K562 (cell line): ENCODE results near the gene GLIS1. TPM values are rescaled to one million over a fixed set of nuclear protein-coding genes. Genes with fewer than 3 reads are reported as not detected.

Experiments used
- BACH1 ChIP-seq: fragments of 200-800 bp; sonication (Bioruptor generic); IDR thresholded peaks from 2 replicates; pipeline ENCODE4 v1.6.1; 2016; ENCODE audit warnings: missing genetic modification characterization, missing compliant biosample characterization
- C11orf30 ChIP-seq: fragments of 450-650 bp; IDR thresholded peaks from 2 replicates; pipeline ENCODE4 v1.6.1; 2016; ENCODE audit warnings: low read depth, mild to moderate bottlenecking
- CTBP1 ChIP-seq: fragments of 450-650 bp; IDR thresholded peaks from 2 replicates; pipeline ENCODE4 v1.6.1; 2016; ENCODE audit warnings: borderline replicate concordance
- FOSL1 ChIP-seq: fragments of 200-800 bp; sonication (Bioruptor generic); conservative IDR thresholded peaks from 2 replicates; pipeline ENCODE4 v1.6.1; 2016; ENCODE audit warnings: missing genetic modification characterization, missing compliant biosample characterization
- JUND ChIP-seq, 2 experiments: IDR thresholded peaks; 2 replicates in 1 of 2; 3 replicates in 1 of 2; pipeline ENCODE4 v1.6.1; 2011; ENCODE audit warnings: borderline replicate concordance in 2 of 2, low read depth in 2 of 2, low read length in 2 of 2, improper control_type of control experiment in 1 of 2, missing biosample characterization in 1 of 2, missing genetic modification characterization in 1 of 2, missing genetic modification reagents in 1 of 2
- MAFG ChIP-seq: fragments of 450-650 bp; conservative IDR thresholded peaks from 2 replicates; pipeline ENCODE4 v1.6.1; 2016; ENCODE audit warnings: missing genetic modification characterization, missing compliant biosample characterization
- NCOA6 ChIP-seq: fragments of 450-650 bp; IDR thresholded peaks from 2 replicates; pipeline ENCODE4 v1.6.1; 2017; ENCODE audit warnings: mild to moderate bottlenecking
- RAD21 ChIP-seq, 2 experiments: fragments of 250-450 bp in 1 of 2; fragments of 450-650 bp in 1 of 2; sonication (Bioruptor Pico) in 1 of 2; formaldehyde crosslinking in 1 of 2; IDR thresholded peaks in 1 of 2; conservative IDR thresholded peaks in 1 of 2; 2 replicates each; pipeline versions ENCODE4 v1.4.0 to v1.8.0; 2020 to 2022; ENCODE audit warnings: mild to moderate bottlenecking in 2 of 2, moderate library complexity in 1 of 2
- polyA plus RNA-seq, 8 experiments: library from polyadenylated mRNA; depleted of rRNA in 4 of 8; stranded (reverse) in 5 of 8; unstranded in 3 of 8; fragments of >200 nt; fragmentation: Nextera tagmentation in 2 of 8; fragmentation: Illumina TruSeq in 1 of 8; extraction: Ambion mirVana in 2 of 8; extraction: Trizol in 1 of 8; gene quantifications; 2 replicates each; pipeline versions ENCODE4 v1.2.1 to v1.2.3, GENCODE V29; 2011 to 2014; ENCODE audit warnings: inconsistent platforms in 1 of 8, missing spikeins in 1 of 8
- total RNA-seq, 7 experiments: library from RNA; depleted of rRNA in 6 of 7; stranded (reverse); fragments of >200 nt in 6 of 7; fragmentation: Illumina TruSeq in 2 of 7; extraction: Trizol in 2 of 7; gene quantifications; 2 replicates each; pipeline versions ENCODE4 v1.2.1 to v1.2.3, GENCODE V29; 2011 to 2021; ENCODE audit warnings: low replicate concordance in 1 of 7
- TF ChIP-seq, protein P1 (sequence below): IDR thresholded peaks from 2 replicates; pipeline ENCODE4 v1.6.1; 2011; ENCODE audit warnings: borderline replicate concordance, low read depth, mild to moderate bottlenecking, moderate library complexity, low read length; ENCODE audit not compliant: insufficient read depth, poor library complexity, severe bottlenecking
- TF ChIP-seq, protein P2 (sequence below), 2 experiments: IDR thresholded peaks; 2 replicates each; pipeline ENCODE4 v1.6.1; 2012; ENCODE audit warnings: improper control_type of control experiment in 2 of 2, low read depth in 2 of 2, low read length in 2 of 2, borderline replicate concordance in 1 of 2

The GLIS1 gene
- total and polyA plus RNA-seq, 9 of the 15 experiments (the other 6 are each of a cell fraction or from before 2014, with no cell fraction given) = not detected

DNA sequence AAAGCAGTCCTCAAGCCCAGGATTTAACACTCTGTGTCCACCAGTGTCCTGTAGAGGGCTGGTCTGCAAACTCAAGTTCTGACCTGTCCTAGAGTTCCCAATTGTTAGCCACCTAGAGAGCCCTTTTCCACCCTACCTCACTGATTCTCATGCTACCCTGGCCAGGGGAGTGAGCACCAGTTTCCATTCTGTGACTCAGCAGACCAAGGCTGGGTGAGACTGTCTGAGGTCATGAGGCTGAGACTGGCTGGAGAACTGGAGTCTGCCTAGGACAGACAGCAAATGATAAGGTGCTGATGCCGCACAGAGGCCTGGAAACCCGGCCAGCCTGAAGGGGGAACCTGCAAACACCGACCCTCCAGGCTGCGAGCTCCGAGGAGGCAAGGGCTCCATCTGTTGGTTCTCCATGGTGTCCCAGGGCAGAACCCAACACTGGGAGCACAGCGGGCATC is 13.7 kb downstream of the GLIS1 start (continued):
- TF ChIP-seq RAD21 (CRISPR knock-in tag; conservative IDR thresholded peaks at IDR 0.05 in 1 of 2, IDR thresholded peaks at IDR 0.05 in 1 of 2) = peak in 1 of 2 experiments; percentile 44; a peak in 2 of 4 replicates
- TF ChIP-seq JUND (IDR thresholded peaks at IDR 0.05; ENCODE audit: borderline replicate concordance, low read depth, low read length) = 0 out of 2 replicates have a peak, but pooled peaks have one; percentile 21
- TF ChIP-seq JUND (tag; IDR thresholded peaks at IDR 0.05; ENCODE audit: borderline replicate concordance, low read depth, low read length) = 0 out of 3 replicates have a peak, but pooled peaks have one; percentile 26
- TF ChIP-seq FOSL1 (tag) = peak; percentile 34; the same call in 1 of the 2 replicates
- TF ChIP-seq, protein P1, sequence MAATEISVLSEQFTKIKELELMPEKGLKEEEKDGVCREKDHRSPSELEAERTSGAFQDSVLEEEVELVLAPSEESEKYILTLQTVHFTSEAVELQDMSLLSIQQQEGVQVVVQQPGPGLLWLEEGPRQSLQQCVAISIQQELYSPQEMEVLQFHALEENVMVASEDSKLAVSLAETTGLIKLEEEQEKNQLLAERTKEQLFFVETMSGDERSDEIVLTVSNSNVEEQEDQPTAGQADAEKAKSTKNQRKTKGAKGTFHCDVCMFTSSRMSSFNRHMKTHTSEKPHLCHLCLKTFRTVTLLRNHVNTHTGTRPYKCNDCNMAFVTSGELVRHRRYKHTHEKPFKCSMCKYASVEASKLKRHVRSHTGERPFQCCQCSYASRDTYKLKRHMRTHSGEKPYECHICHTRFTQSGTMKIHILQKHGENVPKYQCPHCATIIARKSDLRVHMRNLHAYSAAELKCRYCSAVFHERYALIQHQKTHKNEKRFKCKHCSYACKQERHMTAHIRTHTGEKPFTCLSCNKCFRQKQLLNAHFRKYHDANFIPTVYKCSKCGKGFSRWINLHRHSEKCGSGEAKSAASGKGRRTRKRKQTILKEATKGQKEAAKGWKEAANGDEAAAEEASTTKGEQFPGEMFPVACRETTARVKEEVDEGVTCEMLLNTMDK = peak; percentile 76
- TF ChIP-seq BACH1 = 0 out of 2 replicates have a peak, but pooled peaks have one; percentile 23
- peak; percentile 54; the same call in 1 of the 2 replicates for TF ChIP-seq C11orf30
- no peak for TF ChIP-seq NCOA6
- peak; percentile 60 for TF ChIP-seq MAFG (tag)
- peak; percentile 40; the same call in 1 of the 2 replicates for TF ChIP-seq CTBP1
- TF ChIP-seq, protein P2, sequence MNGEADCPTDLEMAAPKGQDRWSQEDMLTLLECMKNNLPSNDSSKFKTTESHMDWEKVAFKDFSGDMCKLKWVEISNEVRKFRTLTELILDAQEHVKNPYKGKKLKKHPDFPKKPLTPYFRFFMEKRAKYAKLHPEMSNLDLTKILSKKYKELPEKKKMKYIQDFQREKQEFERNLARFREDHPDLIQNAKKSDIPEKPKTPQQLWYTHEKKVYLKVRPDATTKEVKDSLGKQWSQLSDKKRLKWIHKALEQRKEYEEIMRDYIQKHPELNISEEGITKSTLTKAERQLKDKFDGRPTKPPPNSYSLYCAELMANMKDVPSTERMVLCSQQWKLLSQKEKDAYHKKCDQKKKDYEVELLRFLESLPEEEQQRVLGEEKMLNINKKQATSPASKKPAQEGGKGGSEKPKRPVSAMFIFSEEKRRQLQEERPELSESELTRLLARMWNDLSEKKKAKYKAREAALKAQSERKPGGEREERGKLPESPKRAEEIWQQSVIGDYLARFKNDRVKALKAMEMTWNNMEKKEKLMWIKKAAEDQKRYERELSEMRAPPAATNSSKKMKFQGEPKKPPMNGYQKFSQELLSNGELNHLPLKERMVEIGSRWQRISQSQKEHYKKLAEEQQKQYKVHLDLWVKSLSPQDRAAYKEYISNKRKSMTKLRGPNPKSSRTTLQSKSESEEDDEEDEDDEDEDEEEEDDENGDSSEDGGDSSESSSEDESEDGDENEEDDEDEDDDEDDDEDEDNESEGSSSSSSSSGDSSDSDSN (IDR thresholded peaks at IDR 0.05; ENCODE audit: borderline replicate concordance in 1 of 2, low read depth in 2 of 2, low read length in 2 of 2) = peak; percentile 42 to 73; a peak in 2 of 4 replicates
